Measurements from ENCODE around the gene SP1. TPM values are rescaled to one million over a fixed set of nuclear protein-coding genes. Genes with fewer than 3 reads are reported as not detected.
A peak's percentile ranks its signal among the peaks of the same experiment; 100 is the strongest.

The SP1 gene
- total and polyA plus RNA-seq, 9 of the 15 experiments (the other 6 are each of a cell fraction or from before 2014, with no cell fraction given), result 8.0 to 65.5 (median 41.6) TPM

GRCh38 chr12:53451661-53452158 is 71.7 kb downstream of the SP1 start, which contains the start of gene PCBP2 (continued):
- TF ChIP-seq BCLAF1 (IDR thresholded peaks at IDR 0.05; ENCODE audit: borderline replicate concordance in 1 of 2, control insufficient read depth in 1 of 2, low read depth in 2 of 2, low read length in 1 of 2) (peak; percentile 17 to 95; a peak in 3 of 4 replicates), ELK3 (CRISPR knock-in tag; IDR thresholded peaks at IDR 0.05) (no peak), ILF3 (IDR thresholded peaks at IDR 0.05; ENCODE audit: borderline replicate concordance) (no peak), HNRNPH1 (optimal IDR thresholded peaks at IDR 0.05; ENCODE audit: low read depth, low read length) (no peak), ZBTB9 (CRISPR knock-in tag; IDR thresholded peaks at IDR 0.05) (no peak), MED1 (CRISPR knock-in tag; IDR thresholded peaks at IDR 0.05; ENCODE audit: borderline replicate concordance) (no peak), ZNF121 (CRISPR knock-in tag; conservative IDR thresholded peaks at IDR 0.05) (no peak), PHF21A (IDR thresholded peaks at IDR 0.05; ENCODE audit: borderline replicate concordance, low read depth) (no peak), SNIP1 (IDR thresholded peaks at IDR 0.05; ENCODE audit: low read depth) (peak; percentile 99), PKNOX1 (IDR thresholded peaks at IDR 0.05) (peak; percentile 72), ZNF707 (CRISPR knock-in tag; conservative IDR thresholded peaks at IDR 0.05) (no peak), ZNF76 (CRISPR knock-in tag; IDR thresholded peaks at IDR 0.05; ENCODE audit: borderline replicate concordance) (no peak), ZFX (CRISPR knock-in tag; IDR thresholded peaks at IDR 0.05) (no peak), HMG20B (CRISPR knock-in tag; IDR thresholded peaks at IDR 0.05) (no peak), KAT7 (CRISPR knock-in tag; IDR thresholded peaks at IDR 0.05; ENCODE audit: borderline replicate concordance) (no peak; the same call in 1 of the 2 replicates), E2F4 (CRISPR knock-in tag; IDR thresholded peaks at IDR 0.05; ENCODE audit: low read depth) (0 out of 2 replicates have a peak, but pooled peaks have one; percentile 28), SREBF2 (CRISPR knock-in tag; IDR thresholded peaks at IDR 0.05) (no peak), IRF1 (CRISPR knock-in tag; IDR thresholded peaks at IDR 0.05; ENCODE audit: borderline replicate concordance) (no peak)
